Measurements from ENCODE around the gene OR4E2.
"Not testable (repeated sequence)": the region's sequence is repeated elsewhere in the genome, so short reads cannot be mapped to it uniquely, and the experiment has no call there.

The OR4E2 gene, protein sequence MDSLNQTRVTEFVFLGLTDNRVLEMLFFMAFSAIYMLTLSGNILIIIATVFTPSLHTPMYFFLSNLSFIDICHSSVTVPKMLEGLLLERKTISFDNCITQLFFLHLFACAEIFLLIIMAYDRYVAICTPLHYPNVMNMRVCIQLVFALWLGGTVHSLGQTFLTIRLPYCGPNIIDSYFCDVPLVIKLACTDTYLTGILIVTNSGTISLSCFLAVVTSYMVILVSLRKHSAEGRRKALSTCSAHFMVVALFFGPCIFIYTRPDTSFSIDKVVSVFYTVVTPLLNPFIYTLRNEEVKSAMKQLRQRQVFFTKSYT

GRCh38 chr14:21653331-21653885 is at the start of gene OR4E2:
Gene OR4E2 (plus strand): TSS chr14:21653835. CDS start chr14:21665083, 11,248 bp downstream.
- no peaks in the 10 kb centered on the region for H3K4me1 Mint-ChIP-seq
- H3K27me3 Mint-ChIP-seq = no peaks in the 10 kb centered on the region
- H3K36me3 Mint-ChIP-seq = no peaks in the 10 kb centered on the region
- H3K27ac Mint-ChIP-seq = no peak within 1 kb of the TSS
- peaks cover 5% of the 10 kb centered on the region for H3K9me3 Mint-ChIP-seq
- H3K4me3 Mint-ChIP-seq = no peak within 1 kb of the TSS
- no peak for ATAC-seq

DNA sequence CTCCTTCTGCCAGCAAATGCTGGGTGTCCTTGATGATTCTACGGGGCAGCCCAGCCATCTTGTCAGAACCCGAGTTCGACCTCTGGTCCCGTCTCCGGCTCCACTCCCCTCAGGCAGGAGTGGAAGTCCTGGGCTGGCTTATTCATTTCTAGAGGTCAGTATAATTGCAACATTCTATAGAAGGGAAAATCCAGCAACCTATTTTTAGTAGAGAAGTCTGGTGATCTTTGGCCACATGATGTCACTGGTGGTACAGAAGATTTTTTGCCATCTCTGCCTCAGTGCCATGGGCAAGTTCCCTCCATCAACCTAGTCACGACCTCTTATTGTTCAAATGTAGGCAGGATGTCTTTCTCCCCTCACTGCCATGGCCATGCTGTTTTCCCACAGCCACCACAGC is 41.3 kb upstream of the OR4E2 start:
- H3K36me3 Mint-ChIP-seq = no peaks in the 10 kb centered on the region
- no peak for ATAC-seq
- no peaks in the 10 kb centered on the region for H3K4me1 Mint-ChIP-seq
- no peak overlapping the region for H3K4me3 Mint-ChIP-seq
- no peak overlapping the region for H3K27ac Mint-ChIP-seq
- H3K9me3 Mint-ChIP-seq = no peaks in the 10 kb centered on the region
- peaks cover 10% of the 10 kb centered on the region for H3K27me3 Mint-ChIP-seq

DNA sequence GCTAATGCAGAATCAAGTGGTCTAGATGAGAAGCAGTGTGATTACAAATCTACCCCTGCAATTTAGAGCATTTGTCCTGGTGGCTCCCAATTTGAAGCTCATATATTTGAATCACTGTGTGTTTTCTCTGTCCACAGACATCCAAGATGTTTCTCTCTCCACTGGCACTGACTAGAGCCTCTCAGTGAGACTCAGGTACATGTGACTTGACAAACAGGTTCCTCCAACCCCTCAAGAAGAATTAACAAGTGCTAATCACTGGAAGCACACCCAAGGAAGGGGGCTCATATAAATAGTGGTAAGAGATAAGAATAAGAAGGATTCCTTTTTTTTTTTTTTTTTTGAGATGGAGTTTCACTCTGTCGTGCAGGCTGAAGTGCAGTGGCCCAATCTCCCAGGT is 39.4 kb upstream of the OR4E2 start:
- H3K4me3 Mint-ChIP-seq = no peak overlapping the region
- no peaks in the 10 kb centered on the region for H3K9me3 Mint-ChIP-seq
- ATAC-seq = no peak
- no peaks in the 10 kb centered on the region for H3K36me3 Mint-ChIP-seq
- H3K27me3 Mint-ChIP-seq = peaks cover 27% of the 10 kb centered on the region
- H3K4me1 Mint-ChIP-seq = no peaks in the 10 kb centered on the region
- H3K27ac Mint-ChIP-seq = no peak overlapping the region

GRCh38 chr14:21617614-21618013 is 36.0 kb upstream of the OR4E2 start:
- Mint-ChIP-seq H3K27ac (no peak overlapping the region), H3K9me3 (no peaks in the 10 kb centered on the region), H3K36me3 (no peaks in the 10 kb centered on the region), H3K4me3 (no peak overlapping the region), H3K27me3 (peaks cover 55% of the 10 kb centered on the region), H3K4me1 (no peaks in the 10 kb centered on the region)
- no peak for ATAC-seq

- no peaks in the 10 kb centered on the region for H3K9me3 Mint-ChIP-seq
- ATAC-seq = no peak
- no peak overlapping the region for H3K27ac Mint-ChIP-seq
- no peak overlapping the region for H3K4me3 Mint-ChIP-seq
- H3K4me1 Mint-ChIP-seq = no peaks in the 10 kb centered on the region
- no peaks in the 10 kb centered on the region for H3K36me3 Mint-ChIP-seq
- H3K27me3 Mint-ChIP-seq = peaks cover 20% of the 10 kb centered on the region
Measured at GRCh38 chr14:21626491-21627230, 27.0 kb upstream of the OR4E2 start.

GRCh38 chr14:21630503-21630902 is 23.1 kb upstream of the OR4E2 start:
- ATAC-seq, H3K4me3 Mint-ChIP-seq, H3K27ac Mint-ChIP-seq, H3K36me3 Mint-ChIP-seq, H3K4me1 Mint-ChIP-seq, H3K9me3 Mint-ChIP-seq: not testable (repeated sequence)
- peaks cover 29% of the 10 kb centered on the region for H3K27me3 Mint-ChIP-seq

- Mint-ChIP-seq H3K4me1 (no peaks in the 10 kb centered on the region), H3K36me3 (no peaks in the 10 kb centered on the region), H3K27ac (no peak overlapping the region), H3K4me3 (no peak overlapping the region), H3K27me3 (peaks cover 29% of the 10 kb centered on the region), H3K9me3 (no peaks in the 10 kb centered on the region)
- ATAC-seq = no peak
Measured at GRCh38 chr14:21631084-21631483, 22.6 kb upstream of the OR4E2 start.

DNA sequence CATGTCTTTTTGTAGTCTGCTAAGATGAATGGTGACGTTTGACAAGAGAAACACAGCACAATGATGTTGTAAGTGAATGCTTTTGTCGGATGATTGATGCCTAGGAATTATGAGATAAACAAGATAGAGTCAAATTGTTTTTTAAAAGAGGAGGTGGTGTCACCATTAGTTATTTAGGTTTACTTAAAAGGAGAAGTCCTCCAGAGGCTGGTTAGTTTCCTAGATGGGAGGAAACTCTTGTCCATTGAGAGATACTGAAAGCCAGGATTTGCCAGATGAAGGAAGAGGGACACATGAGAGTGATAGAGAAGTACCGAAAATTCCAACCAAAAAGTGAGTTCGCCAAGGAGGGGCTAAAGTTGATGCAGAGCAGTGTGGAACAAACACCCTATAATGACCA is 18.8 kb upstream of the OR4E2 start, which contains the start of gene OR10G2:
TSS of gene OR10G2 (minus strand) at position 101 of the 400 bp plus-strand sequence. CDS start at position 3, 98 bp downstream.
- Mint-ChIP-seq H3K4me1 (no peaks in the 10 kb centered on the region), H3K4me3 (no peak within 1 kb of the TSS), H3K36me3 (no peaks in the 10 kb centered on the region), H3K9me3 (no peaks in the 10 kb centered on the region), H3K27ac (no peak within 1 kb of the TSS), H3K27me3 (peaks cover 29% of the 10 kb centered on the region)
- ATAC-seq = no peak

GRCh38 chr14:21642683-21643082 is 11.0 kb upstream of the OR4E2 start:
- ATAC-seq = no peak
- no peaks in the 10 kb centered on the region for H3K36me3 Mint-ChIP-seq
- H3K4me3 Mint-ChIP-seq = no peak overlapping the region
- no peak overlapping the region for H3K27ac Mint-ChIP-seq
- peaks cover 8% of the 10 kb centered on the region for H3K4me1 Mint-ChIP-seq
- H3K9me3 Mint-ChIP-seq = no peaks in the 10 kb centered on the region
- peaks cover 9% of the 10 kb centered on the region for H3K27me3 Mint-ChIP-seq

GRCh38 chr14:21643407-21643806 is 10.2 kb upstream of the OR4E2 start:
- Mint-ChIP-seq H3K4me1 (peaks cover 8% of the 10 kb centered on the region), H3K27me3 (peaks cover 9% of the 10 kb centered on the region), H3K9me3 (no peaks in the 10 kb centered on the region), H3K4me3 (no peak overlapping the region), H3K27ac (no peak overlapping the region), H3K36me3 (no peaks in the 10 kb centered on the region)
- ATAC-seq = no peak

DNA sequence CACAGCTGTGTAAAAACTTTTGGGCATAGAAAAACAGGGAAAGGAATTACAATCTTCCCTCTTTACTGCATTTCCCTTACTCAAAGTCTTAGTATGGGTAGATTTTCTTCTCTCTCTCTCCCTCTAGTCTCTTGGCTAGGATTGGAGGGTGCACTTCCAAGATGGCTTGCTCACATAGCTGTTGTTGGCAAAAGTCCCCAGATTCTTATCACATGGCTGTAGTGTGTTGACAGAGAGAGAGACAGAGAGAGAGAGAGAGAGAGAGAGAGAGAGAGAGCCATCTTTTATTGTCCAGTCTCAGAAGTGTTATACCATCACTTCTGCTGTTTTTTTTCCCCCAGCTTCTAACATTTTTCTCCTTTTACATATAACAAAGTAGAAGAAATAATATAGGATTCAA is 6.3 kb upstream of the OR4E2 start:
- H3K4me1 Mint-ChIP-seq = no peaks in the 10 kb centered on the region
- no peaks in the 10 kb centered on the region for H3K36me3 Mint-ChIP-seq
- H3K9me3 Mint-ChIP-seq = no peaks in the 10 kb centered on the region
- H3K4me3 Mint-ChIP-seq = no peak overlapping the region
- H3K27me3 Mint-ChIP-seq = peaks cover 9% of the 10 kb centered on the region
- no peak overlapping the region for H3K27ac Mint-ChIP-seq
- no peak for ATAC-seq

GRCh38 chr14:21652209-21652808 is 1.3 kb upstream of the OR4E2 start:
- Mint-ChIP-seq H3K27ac (no peak overlapping the region), H3K9me3 (peaks cover 2% of the 10 kb centered on the region), H3K27me3 (no peaks in the 10 kb centered on the region), H3K36me3 (no peaks in the 10 kb centered on the region), H3K4me3 (no peak overlapping the region), H3K4me1 (no peaks in the 10 kb centered on the region)
- no peak for ATAC-seq

DNA sequence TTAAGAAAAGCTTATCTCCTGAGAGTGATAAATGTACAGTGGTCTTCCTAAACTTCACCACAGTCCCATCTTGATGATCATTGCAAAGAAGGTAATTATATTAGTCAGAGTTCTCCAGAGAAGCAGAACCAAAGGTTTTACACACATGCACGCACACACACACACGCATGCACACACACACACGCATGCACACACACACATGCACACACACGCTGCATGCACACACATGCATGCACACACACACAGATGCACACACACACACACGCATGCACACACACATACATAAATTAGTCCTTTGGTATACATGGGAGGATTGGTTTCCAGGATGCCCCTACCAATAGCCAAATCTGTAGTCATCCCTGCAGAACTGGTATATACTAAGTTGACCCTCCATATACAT is 580 bp downstream of the OR4E2 start:
- Mint-ChIP-seq H3K9me3 (peaks cover 5% of the 10 kb centered on the region), H3K27ac (no peak overlapping the region), H3K36me3 (no peaks in the 10 kb centered on the region), H3K4me3 (no peak overlapping the region), H3K27me3 (no peaks in the 10 kb centered on the region), H3K4me1 (no peaks in the 10 kb centered on the region)
- no peak for ATAC-seq

- H3K27me3 Mint-ChIP-seq = peaks cover 11% of the 10 kb centered on the region
- no peak overlapping the region for H3K4me3 Mint-ChIP-seq
- no peaks in the 10 kb centered on the region for H3K4me1 Mint-ChIP-seq
- H3K27ac Mint-ChIP-seq = no peak overlapping the region
- no peaks in the 10 kb centered on the region for H3K36me3 Mint-ChIP-seq
- no peak for ATAC-seq
- H3K9me3 Mint-ChIP-seq = peaks cover 5% of the 10 kb centered on the region
Measured at GRCh38 chr14:21656980-21657379, 3.3 kb downstream of the OR4E2 start.

DNA sequence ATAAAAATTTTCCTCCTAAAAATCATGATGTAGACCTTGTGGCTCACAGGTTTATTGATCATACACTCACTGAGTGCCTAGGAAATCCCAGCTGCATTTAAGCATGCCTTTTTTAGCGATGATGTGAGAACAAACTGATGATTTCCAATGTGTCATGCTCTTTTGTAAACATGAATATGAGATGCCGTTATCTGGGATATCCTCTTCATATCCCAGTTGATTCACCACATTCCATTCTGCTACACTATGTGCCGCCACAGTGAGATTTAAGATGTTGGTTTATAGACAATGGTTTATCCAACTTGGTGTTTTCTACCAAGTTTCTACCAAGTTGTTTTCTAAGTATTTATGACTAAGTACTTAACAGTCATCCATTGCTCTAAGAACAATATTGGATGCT is 14.7 kb downstream of the OR4E2 start:
- Mint-ChIP-seq H3K4me3 (no peak overlapping the region), H3K4me1 (no peaks in the 10 kb centered on the region), H3K9me3 (peaks cover 4% of the 10 kb centered on the region), H3K27me3 (peaks cover 7% of the 10 kb centered on the region), H3K36me3 (no peaks in the 10 kb centered on the region), H3K27ac (no peak overlapping the region)
- no peak for ATAC-seq
